AG04449 (cell line): ENCODE data around the gene ZNRF1.

ENCODE experiments used
- CTCF ChIA-PET: fragments of 350-600 bp; formaldehyde crosslinking; extraction: SDS; loops from one replicate; lab custom pipeline; 2021; ENCODE audit warnings: antibody characterized with exemption; lab: Yijun Ruan, JAX
- POLR2A ChIA-PET: fragments of 400-600, 350-600 bp; formaldehyde crosslinking; extraction: SDS; loops from one replicate; lab custom pipeline; 2020; ENCODE audit warnings: antibody characterized with exemption, inconsistent platforms; lab: Yijun Ruan, JAX
- DNase-seq: peaks from one replicate; pipeline ENCODE4 v3.0.0-alpha.2; 2010; ENCODE audit warnings: low read depth, low spot score
- H3K4me3 ChIP-seq: 2 replicates; pipeline ENCODE4 v1.5.1; 2011; ENCODE audit warnings: low read depth, mild to moderate bottlenecking, control low read depth, low read length
- CTCF ChIP-seq: IDR thresholded peaks from one replicate; pipeline ENCODE4 v1.5.1; 2011; ENCODE audit warnings: mild to moderate bottlenecking, moderate library complexity, low read length, control low read depth, inconsistent platforms; ENCODE audit not compliant: insufficient read depth; ENCODE audit errors: missing control alignments

Gene ZNRF1

GRCh38 chr16:75093598-75094540, 95.0 kb downstream of the ZNRF1 start:
- TF ChIP-seq CTCF = no peak
- H3K4me3 ChIP-seq = no peak overlapping the region
- ChIA-PET CTCF (no interaction called here), POLR2A (no interaction called here)
- no peak for DNase-seq

GRCh38 chr16:75095204-75095621, 96.4 kb downstream of the ZNRF1 start:
- ChIA-PET POLR2A (no interaction called here), CTCF (interaction anchor here (9.1 kb wide), 1 partner anchor 15 kb away, joined by 73 read pairs; no protein-coding TSS in a partner anchor)
- DNase-seq = no peak
- TF ChIP-seq CTCF = no peak
- no peak overlapping the region for H3K4me3 ChIP-seq

GRCh38 chr16:75096656-75097055, 97.8 kb downstream of the ZNRF1 start:
- no peak overlapping the region for H3K4me3 ChIP-seq

GRCh38 chr16:75097191-75097761, 98.5 kb downstream of the ZNRF1 start:
- ChIA-PET CTCF (interaction anchor here (0.6 to 9.1 kb wide), 6 partner anchors 9 to 104 kb away, joined by 3 to 73 read pairs (median 3); partner anchors contain the start of gene ZNRF1), POLR2A (no interaction called here)
- no peak overlapping the region for H3K4me3 ChIP-seq
- no peak for DNase-seq
- no peak for TF ChIP-seq CTCF

More at GRCh38 chr16:75096656-75097055, 97.8 kb downstream of the ZNRF1 start:
- no peak for DNase-seq
- ChIA-PET CTCF (interaction anchor here (1.0 to 9.1 kb wide), 5 partner anchors 9 to 104 kb away, joined by 3 to 73 read pairs (median 4); no protein-coding TSS in a partner anchor), POLR2A (no interaction called here)
- peak; percentile 15 for TF ChIP-seq CTCF

GRCh38 chr16:75097941-75098901, 99.4 kb downstream of the ZNRF1 start:
- no peak overlapping the region for H3K4me3 ChIP-seq
- CTCF ChIA-PET = interaction anchor here (1.1 to 9.1 kb wide), 2 partner anchors 12 to 100 kb away, joined by 3 to 73 read pairs; partner anchors contain the start of gene ZNRF1
- POLR2A ChIA-PET = no interaction called here
- no peak for TF ChIP-seq CTCF
- DNase-seq = no peak
